ENCODE measurements around the gene ZNF169.
"Not testable (repeated sequence)": the region's sequence is repeated elsewhere in the genome, so short reads cannot be mapped to it uniquely, and the experiment has no call there.

Gene ZNF169

DNA sequence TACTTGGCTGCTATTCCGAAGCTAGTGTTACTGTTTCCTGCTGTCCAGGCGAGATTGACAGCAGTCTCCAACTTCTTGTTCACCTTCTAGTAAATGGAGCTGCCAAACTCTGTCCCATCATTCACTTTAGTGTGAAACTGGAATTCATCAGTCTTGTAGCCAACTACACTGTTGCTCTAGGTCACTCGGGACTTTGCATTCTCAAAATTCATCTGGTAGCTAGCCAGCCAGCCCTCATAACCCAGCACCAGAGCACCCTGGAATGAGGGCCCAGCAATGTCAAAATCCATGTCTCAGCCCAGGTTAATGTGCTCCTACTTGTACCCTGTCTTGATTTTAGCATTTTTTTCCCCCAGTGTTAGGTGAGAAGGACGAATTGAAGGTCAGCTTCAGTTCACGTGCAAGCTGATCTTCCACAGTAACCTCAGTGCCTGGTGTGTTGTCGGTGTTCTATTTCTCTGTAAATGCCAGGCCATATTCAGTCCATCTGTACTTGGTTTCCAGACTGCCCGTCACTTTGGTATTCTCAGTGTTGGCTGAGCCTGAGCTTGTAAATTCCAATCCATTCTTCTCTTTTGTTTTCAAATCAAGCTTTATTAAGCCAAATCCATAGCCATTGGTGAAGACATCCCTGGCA lies 28.9 kb downstream of the ZNF169 start:
- no peak for DNase-seq (ENCODE audit: low read depth in 2 of 2)

DNA sequence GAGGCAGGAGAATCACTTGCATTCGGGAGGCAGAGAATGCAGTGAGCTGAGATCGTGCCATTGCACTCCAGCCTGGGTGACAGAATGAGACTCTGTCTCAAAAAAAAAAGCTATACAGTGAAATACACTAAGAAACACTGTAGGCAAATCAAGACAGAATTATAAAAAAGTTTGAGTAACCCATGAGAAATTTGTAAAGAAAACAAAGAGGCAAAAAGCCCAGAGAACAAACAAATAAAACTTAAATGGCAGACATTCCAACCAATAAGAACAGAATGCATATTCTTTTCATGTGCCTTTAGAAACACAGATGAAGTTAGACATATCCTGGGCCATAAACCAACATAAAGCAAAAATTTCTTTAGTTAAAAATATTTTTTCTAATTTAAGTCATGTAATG lies 30.6 kb downstream of the ZNF169 start:
- DNase-seq (ENCODE audit: low read depth in 2 of 2), result no peak

DNA sequence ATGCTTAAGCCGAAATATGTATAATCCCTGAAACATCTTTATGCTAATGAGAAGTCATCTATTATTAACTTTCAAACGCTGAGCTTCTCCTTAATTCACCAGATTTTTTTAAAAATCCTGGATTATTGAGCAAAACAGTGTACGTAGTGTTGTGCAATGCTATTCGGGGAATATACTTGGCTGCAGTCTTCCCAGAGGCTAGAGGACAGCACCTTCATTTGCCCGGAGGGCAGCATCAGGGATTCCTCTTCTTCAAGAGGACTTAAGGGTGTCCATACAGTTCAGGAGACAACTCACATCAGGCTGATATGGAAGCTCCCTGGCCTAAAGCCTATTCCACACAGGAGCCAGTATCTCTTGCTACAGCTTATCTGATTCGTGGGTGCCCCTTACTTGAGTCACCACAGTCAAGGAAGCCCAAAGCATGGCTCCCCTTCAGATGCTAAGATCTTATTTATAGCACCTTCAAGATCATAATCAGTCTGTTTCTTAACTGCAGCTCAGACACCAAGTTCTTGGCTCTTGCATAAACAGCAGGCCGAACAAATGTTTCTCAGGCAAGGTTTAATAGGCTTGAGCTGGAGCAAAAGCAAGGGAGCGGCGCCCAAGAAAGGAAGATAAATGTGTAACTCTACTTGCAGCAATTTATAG lies 40.0 kb downstream of the ZNF169 start:
- DNase-seq (ENCODE audit: low read depth in 2 of 2), result no peak

DNA sequence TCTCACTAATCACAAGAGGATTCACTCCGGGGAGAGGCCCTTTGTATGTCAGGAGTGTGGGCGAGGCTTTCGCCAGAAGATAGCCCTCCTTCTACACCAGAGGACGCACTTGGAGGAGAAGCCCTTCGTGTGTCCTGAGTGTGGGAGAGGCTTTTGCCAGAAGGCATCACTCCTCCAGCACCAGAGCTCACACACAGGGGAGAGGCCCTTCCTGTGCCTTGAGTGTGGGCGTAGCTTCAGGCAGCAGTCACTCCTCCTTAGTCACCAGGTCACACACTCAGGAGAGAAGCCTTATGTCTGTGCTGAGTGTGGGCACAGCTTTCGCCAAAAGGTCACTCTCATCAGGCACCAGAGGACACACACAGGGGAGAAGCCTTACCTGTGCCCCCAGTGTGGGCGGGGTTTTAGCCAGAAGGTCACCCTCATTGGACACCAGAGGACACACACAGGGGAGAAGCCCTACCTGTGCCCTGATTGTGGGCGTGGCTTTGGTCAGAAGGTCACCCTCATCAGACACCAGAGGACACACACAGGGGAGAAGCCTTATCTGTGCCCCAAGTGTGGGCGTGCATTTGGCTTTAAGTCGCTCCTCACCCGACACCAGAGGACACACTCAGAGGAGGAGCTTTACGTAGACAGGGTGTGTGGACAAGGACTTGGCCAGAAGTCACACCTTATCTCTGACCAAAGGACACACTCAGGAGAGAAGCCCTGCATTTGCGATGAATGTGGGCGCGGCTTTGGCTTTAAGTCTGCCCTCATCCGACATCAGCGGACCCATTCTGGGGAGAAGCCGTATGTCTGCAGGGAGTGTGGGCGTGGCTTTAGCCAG lies 41.6 kb downstream of the ZNF169 start:
- DNase-seq (ENCODE audit: low read depth in 2 of 2), result no peak

DNA sequence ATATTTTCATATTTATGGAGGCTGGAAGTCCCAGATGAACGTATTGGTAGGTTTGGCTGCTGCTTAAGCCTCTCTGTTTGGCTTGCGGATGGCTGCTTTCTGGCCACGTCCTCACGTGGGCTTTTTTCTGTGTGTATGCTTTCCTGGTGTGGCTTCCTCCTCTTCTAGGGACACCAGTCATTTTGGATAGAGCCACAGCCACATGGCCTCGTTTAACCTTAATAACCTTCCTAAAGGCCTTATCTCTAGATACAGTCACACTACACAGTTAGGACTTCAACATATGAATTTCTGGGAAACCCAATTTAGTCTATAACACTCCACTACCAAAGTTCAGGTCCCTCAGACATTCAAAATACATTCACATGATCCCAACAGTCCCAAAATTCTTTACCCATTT lies 42.5 kb downstream of the ZNF169 start:
- DNase-seq (ENCODE audit: low read depth in 2 of 2), result no peak

DNA sequence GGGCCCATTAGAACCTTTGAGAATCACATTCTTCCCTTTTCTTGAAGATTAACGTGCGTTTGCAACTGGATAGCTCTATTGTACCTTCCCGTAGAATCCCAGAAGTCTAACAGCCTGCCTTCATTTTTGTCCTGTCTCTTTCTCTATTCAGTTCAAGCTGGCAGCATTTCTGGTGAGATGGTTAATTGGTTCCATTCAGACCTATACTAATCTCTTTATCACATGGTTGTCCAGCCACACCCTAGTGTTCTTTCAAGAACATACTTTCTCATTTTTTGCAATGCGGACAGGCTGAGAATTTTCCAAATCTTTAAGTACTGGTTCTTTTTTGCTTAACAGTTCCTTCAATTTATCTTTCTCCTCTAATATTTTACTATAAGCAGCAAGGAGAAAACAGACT lies 43.3 kb downstream of the ZNF169 start:
- DNase-seq (ENCODE audit: low read depth in 2 of 2), result no peak

DNA sequence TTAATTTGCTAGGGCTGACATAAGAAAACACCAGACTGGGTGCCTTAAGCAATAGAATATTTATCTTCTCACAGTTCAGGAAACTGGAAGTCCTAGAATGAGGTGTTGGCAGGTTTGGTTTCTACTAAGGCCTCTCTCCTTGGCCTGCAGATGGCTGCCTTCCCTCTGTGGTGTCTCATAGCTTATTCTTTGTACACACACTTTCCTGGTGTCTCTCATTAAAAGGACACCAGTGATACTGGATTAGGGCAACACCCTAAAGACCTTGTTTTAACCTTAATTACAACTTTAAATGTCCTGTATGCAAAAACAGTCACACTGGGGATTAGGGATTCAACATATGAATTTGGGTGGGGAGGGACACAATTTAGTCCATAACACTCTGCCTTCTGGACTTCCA lies 44.2 kb downstream of the ZNF169 start:
- DNase-seq (ENCODE audit: low read depth in 2 of 2), result no peak

DNA sequence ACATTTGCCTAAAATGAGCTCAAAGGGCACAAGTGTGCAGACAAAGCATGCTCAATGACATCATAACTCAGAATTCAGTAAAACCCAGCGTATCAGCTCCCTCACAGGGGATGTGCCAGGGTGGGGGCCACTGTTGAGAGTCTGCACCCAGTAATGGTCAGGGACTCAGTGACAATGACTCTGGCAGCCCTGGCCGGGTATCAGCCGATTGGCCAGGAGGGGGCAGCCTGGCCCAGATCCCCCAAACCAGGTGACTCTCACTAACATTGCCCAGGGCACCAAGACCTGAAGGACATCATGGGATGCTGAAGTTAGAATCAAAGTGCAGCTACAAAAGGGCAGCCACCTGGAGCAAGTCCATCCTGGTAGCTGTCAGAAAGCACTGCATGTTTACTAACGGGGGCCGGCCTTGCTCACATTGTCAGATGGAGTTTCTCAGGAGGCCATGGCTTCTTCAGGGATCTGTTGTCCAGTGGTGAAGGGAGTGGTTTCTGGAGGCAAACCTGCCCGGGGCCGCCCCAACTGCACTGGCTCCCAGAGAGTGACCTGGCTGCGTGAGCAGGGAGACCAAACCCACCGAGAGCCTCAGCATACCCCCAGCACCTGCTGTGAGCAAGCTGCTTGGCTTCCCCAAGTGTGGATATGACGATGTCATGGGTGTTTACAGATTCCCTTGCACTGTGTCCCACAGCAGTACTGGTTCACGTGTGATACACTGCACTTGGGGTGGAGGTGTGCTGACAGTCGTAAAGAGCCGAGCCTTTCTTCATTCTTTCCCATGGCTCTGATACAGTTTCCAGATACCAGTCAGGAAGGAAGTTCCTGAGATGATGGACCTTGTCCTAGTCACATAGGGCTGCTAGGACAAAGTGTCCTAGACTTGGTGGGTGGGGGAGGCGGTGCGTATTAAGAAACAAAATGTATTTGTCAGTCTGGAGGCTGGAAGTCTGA lies 56.2 kb downstream of the ZNF169 start:
- not testable (repeated sequence) for DNase-seq (ENCODE audit: low read depth in 2 of 2)

DNA sequence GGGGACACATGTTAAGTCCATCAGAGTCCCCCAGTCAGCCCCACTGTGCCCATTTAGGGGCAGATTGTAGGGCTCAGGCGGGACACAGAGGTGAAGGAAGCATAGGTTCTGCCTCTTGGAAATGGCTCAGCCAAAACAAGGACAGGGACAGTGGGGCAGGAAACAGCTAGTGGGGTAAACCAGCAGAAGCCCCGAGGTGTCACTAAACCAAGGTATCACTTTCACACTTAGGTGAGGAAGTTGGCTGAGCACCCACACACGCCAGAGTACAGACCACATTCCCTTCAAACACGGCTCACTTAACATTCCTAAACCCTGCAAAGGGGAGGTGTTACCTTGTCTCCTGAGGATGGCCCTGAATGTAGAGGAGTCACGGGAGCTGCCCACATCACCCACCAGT lies 57.1 kb downstream of the ZNF169 start:
- DNase-seq (ENCODE audit: low read depth in 2 of 2), result not testable (repeated sequence)

DNA sequence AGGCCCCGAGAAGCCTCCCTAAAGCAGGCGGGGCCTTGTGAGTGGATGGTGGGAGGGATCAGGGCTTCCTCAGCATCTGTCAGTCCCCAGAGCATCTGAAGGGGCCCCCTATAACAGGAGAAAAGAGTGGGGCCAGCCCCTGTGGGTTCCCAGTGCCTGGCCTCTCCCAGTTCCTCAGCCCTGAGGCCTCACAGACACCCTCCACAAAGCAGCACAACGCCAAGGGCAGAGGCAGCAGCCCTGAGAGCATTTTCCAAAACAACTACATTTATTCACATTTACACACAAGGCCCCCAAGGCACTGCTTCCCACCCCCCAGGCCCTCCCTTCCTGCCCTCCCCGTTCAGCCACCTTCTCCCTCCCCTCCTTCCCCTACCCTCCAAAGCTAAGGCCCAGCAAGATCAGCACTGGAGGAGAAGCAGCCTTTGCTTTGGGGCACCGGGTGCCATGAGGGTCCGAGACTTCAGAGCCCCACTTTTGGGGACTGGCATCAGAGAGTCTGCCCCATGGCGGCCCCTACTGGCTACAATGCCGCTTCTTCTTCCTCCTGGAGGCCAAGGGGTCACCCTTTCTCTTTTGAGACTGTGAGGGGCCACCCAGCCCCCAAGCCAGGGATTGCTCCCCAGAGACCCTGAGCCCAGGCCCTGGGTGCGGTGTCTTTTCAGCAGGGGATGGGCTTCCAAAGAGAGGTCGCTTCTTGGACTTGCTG lies 59.0 kb downstream of the ZNF169 start:
- DNase-seq (ENCODE audit: low read depth in 2 of 2), result not testable (repeated sequence)

DNA sequence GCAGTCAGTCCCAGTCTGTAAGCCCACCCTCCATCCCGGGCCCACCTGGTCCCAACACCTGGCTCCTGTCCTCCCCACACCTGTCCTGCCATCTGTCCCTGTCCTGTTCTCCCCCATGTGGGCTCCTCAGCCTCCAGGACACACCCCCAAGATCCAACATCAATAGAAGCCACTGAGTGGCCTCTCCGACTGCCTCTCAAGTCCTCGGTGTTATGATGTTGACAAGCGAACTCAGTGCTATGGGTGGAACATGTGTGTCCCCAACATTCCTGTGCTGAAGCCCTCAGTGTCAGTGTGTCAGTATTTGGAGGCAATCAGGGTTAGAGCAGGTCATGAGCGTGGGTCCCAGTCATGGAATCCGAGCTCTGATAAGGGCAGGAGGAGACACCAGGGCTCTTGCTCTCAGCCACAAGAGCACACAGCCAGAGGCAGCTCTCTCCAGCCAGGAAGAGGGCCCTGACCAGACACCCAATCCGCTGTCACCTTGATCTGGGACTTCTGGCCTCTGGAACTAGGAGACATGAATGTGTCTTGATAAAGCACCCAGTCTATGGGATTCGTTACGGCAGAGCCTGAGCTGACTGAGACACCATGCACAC lies 63.3 kb downstream of the ZNF169 start:
- DNase-seq (ENCODE audit: low read depth in 2 of 2), result not testable (repeated sequence)

DNA sequence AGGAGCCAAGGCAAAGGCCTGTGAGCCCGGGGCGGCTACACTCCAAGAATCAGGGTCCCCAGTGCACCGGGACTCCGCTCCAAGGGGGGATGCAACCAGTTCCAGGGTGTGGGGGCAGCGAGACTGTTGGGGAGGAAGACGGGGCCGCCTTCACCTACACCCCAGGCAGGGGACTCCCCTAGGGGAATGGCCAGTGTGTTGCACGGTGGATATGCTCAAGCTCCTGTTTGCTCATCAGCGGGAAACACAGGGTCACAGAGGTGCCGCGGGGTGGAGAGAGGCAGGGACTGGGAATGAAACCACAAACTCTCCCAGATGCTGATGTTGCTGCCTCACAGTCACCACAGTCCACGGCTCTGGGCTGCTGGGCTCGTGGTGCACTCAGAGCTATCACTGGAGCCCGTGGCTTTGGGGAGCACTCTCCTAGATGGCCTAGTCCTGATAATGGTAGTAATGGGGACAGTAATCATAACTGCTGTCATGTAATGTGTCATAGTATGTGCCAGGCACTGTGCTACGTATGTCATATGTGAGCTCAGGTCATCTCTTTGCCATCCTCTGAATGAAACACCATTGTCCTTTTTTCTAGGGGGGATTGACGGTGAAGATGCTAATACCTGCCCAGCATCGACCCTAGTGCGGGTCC lies 64.2 kb downstream of the ZNF169 start:
- DNase-seq (ENCODE audit: low read depth in 2 of 2), result not testable (repeated sequence)

DNA sequence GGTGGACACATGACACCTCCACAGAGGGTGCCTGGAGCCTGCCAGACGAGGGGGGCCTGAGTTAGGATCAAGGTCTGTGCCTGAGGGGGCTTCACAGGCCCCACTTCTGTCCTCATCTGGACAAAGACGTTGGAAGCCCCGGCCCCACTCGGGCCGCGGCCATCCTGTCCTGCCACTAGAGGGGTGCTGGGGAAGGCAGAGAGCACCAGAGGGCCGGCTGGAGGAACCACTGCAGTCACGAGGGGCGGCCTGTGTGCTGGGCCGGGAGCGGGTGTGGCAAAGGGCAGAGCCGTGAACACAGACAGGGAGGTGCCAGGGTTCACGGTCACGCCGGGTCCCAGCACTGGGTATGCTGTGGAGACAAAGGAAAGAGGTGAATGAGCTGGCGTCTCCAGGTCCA lies 66.5 kb downstream of the ZNF169 start:
- DNase-seq (ENCODE audit: low read depth in 2 of 2), result not testable (repeated sequence)

DNA sequence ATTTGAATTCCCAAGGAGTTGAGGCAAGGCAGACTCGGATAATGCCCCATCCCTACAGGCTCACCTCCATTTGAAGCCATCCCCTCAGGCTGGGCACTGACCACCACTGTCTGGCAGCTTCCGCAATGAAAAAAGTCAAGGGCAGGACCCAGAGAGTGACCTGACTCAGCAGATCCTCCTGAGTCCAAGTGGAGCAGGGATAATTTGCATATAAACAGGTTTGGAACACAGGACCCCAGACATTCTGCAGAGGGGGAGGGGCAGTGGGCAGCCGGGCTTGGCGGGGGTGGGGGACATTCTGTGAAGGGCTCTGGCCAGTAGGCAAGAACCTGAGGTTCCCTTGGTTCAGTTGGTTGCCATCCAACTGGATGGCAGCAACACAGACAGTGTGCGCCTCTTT lies 69.4 kb downstream of the ZNF169 start, which contains the start of gene NUTM2F:
NUTM2F (minus strand) TSS at position 101 of the 400 bp plus-strand sequence; CDS start at position 80, 21 bp downstream.
- DNase-seq (ENCODE audit: low read depth in 2 of 2), result not testable (repeated sequence)

DNA sequence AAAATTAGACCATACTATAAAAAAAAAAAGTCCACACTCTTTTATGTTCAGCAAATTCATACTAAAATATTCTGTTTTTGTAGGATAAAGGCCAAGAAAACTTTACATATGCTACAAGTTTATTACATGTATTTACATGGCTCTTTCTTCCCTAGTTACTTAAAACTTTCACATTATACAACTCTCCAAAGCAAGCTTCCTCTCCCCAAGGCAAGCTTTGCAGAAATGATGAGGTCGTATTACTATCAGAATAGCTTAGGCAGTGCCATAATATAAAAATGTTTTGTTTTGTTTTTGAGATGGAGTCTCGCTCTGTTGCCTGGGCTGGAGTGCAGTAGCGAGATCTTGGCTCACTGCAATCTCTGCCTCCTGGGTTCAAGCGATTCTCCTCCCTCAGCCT lies 77.3 kb downstream of the ZNF169 start:
- not testable (repeated sequence) for DNase-seq (ENCODE audit: low read depth in 2 of 2)

DNA sequence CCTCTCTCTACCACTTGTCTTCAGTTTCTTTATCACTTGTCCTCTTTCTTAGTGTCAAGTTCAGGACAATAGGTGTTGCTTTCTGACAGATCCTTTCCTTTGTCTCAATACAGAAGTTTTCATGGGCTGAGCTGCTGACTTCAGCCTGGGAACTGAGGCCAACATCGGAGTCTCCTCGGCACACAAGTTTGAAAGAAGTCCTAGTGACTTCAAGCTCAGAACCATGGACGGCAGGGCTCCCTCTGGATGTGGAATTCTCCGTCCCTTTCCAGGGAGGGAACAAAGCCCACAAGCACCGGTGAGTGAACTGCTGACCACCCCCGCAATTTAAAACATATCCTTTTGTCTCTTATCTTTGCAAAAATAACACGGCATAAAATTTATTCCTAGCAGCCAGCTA lies 79.6 kb downstream of the ZNF169 start:
- not testable (repeated sequence) for DNase-seq (ENCODE audit: low read depth in 2 of 2)

DNA sequence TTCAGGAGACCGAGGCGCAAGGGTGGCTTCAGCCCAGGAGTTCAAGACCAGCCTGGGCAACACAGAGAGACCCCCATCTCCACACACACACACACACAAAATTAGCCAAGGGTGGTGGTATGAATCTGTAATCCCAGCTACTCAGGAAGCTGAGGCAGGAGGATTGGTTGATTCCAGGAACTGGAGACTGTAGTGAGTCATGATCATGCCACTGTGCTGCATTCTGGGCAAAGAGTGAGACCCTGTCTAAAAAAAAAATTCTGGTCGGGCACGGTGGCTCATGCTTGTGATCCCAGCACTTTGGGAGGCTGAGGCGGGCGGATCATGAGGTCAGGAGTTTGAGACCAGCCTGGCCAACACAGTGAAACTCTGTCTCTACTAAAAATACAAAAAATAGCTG lies 80.6 kb downstream of the ZNF169 start:
- not testable (repeated sequence) for DNase-seq (ENCODE audit: low read depth in 2 of 2)

DNA sequence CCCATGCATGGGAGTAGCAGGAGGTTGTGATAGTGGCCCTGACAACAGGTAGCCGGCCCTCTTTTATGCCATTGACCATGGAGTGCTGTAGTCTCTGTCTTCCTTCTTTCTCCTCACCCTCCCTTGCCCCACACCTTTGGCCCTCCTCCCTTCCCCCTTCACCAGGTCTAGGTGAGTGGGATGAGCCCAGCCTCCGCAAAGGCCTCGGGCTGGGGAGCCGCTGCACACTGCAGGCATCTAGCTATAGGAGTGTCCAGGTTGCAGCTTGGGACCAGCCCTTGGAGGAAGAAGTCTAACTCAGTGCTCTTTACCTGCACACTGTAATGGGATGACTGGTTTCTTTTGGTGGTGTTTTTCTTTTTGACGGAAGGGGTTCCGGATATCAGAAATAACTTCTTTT lies 81.7 kb downstream of the ZNF169 start:
- not testable (repeated sequence) for DNase-seq (ENCODE audit: low read depth in 2 of 2)

DNA sequence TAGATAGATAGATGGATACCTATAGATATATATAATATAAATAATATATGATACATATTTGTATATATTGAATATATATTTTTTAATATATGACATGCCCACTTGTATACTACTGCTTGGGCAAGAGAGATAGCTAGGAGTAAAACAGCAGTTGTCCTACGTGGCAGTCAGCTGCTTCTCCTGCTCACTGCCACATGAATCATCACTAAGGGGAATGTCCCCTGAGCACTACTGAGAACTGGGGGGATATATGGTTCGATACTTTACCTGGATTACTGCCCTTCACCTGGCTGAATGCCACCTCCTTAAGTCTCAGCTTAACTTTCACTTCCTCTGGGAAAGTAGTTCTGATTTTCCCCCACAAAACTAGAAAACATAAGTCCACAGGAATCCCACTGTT lies 82.6 kb downstream of the ZNF169 start:
- DNase-seq (ENCODE audit: low read depth in 2 of 2), result not testable (repeated sequence)

DNA sequence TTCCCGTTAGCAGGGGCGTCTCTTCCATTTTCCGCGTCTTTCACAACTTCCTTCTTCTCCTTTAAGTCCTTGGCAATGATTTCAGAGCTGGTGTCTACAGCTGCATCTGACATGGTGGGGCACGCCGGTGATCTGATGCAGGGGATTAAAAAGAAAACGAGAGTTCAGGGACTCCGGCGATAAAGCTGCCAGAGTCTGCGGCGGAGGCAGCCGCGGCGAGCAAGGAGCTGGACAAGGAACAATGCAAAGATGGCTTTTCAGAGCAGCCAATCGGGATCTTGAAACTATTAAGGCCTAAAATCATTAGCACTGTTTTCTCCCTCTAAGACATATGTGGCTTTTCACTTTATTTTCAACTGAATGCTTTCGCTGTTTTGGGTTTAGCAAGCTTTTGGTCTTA lies 88.4 kb downstream of the ZNF169 start:
- DNase-seq (ENCODE audit: low read depth in 2 of 2), result not testable (repeated sequence)
